GM12864 (cell line): ENCODE measurements around the gene SPOCK1.

Experiments
- DNase-seq: peaks from one replicate; pipeline ENCODE4 v3.0.0-alpha.2; 2011; ENCODE audit warnings: low read depth
- H3K4me3 ChIP-seq: 2 replicates; pipeline ENCODE4 v1.5.1; 2011; ENCODE audit warnings: mild to moderate bottlenecking, low read depth, low read length, control low read depth
- TF ChIP-seq, protein P1 (sequence below): IDR thresholded peaks from 2 replicates; pipeline ENCODE4 v1.5.1; 2011; ENCODE audit warnings: low read depth, mild to moderate bottlenecking, moderate library complexity, low read length, control low read depth, inconsistent platforms; ENCODE audit errors: missing control alignments

SPOCK1 gene

DNA sequence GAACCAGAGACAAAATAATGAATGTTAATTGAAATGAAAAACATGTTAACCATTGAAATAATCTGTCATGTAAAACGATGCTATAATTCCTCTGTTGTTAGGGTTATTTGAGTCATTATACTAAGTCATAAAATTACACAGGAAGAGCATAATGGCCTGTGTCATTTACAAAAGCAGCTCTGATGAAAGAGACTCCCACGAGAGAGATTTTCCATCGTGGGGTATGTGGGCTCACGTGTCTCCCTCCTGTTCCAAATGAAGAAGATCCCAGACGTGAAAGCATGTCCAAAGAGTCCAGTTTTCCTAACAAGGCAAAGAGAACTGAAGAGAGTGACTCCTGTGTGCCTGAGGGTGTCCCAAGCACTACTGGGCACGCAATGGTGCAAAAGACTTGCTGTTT is 379.8 kb downstream of the SPOCK1 start:
- TF ChIP-seq, protein P1, sequence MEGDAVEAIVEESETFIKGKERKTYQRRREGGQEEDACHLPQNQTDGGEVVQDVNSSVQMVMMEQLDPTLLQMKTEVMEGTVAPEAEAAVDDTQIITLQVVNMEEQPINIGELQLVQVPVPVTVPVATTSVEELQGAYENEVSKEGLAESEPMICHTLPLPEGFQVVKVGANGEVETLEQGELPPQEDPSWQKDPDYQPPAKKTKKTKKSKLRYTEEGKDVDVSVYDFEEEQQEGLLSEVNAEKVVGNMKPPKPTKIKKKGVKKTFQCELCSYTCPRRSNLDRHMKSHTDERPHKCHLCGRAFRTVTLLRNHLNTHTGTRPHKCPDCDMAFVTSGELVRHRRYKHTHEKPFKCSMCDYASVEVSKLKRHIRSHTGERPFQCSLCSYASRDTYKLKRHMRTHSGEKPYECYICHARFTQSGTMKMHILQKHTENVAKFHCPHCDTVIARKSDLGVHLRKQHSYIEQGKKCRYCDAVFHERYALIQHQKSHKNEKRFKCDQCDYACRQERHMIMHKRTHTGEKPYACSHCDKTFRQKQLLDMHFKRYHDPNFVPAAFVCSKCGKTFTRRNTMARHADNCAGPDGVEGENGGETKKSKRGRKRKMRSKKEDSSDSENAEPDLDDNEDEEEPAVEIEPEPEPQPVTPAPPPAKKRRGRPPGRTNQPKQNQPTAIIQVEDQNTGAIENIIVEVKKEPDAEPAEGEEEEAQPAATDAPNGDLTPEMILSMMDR, result no peak
- no peak for DNase-seq
- H3K4me3 ChIP-seq, result no peak overlapping the region

DNA sequence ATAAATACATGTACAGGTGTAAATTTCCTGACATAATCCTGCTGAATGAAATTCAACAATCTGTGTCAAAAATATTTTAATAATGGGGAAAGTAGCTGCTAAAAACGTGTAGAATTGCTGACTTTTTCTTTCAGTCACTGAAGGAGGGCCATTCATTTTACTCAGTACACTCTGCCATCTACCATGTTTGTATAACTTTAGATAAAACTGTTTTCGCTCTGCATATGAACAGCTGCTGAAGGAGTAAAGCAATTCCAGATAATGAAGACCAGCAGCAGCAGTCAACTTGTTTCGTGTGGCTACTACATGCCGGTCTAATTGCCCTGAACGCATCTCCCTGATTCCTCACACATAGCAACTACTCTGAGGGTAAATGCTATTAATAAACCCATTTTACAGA is 380.5 kb downstream of the SPOCK1 start:
- TF ChIP-seq, protein P1, result no peak
- DNase-seq, result no peak
- no peak overlapping the region for H3K4me3 ChIP-seq

DNA sequence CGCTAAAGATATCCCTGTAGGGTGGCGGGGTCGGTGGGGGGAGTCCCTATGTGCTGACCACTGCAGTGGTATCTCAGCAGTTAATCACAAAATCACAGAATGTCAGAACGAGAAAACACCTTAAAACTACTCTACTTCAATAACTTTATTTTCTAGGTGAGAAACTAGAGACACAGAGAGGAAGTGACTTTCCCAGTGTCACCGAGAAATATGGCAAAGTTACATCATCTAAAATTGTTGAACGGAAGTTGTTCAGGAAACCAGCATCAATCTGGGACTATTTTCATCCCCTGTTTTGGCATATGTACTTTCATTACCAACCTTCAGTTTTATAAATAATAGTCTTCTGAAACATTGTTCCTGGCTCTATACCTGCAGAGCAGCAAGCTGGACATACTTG is 384.0 kb downstream of the SPOCK1 start:
- TF ChIP-seq, protein P1, result no peak
- no peak for DNase-seq
- no peak overlapping the region for H3K4me3 ChIP-seq

DNA sequence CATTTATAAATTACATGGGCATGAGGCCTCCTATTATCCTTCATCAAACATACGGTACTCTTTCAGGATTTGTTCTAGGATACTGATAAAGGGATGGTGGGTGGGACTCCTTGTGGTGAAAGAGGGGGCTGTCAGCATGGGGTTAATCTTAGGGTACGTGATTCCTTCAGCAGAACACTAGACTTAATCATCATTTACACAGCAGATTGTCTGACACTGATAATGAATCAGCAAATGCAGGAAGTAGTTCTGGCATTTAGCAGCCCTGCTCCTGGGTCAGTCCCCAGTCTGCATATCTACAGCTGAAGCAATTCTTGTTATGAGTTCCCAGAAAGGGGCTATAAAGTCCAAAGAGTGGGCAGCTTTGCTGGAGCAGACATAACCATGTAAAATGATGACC is 384.6 kb downstream of the SPOCK1 start:
- no peak for DNase-seq
- TF ChIP-seq, protein P1, result no peak

DNA sequence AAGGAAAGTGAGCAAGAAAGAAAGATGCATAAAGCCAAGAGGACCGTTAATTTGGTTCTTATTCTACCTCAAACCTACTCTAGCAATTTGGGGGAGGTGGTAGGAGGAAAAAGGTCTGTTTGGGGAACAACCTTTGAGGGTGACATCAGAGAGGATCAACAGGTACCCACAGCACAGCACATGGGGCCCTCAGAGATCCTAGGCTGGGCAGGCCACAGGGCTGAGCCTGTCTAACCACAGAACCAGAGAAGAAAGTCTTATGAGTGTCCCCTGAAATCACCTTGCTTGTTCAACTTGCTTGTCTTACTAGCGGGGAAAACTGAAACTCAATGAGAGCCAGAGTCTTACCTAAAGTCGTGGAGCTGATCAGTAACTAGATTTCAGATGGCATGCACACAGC is 385.2 kb downstream of the SPOCK1 start:
- TF ChIP-seq, protein P1, result no peak
- no peak overlapping the region for H3K4me3 ChIP-seq
- no peak for DNase-seq

More for the DNA sequence above, 384.6 kb downstream of the SPOCK1 start:
- H3K4me3 ChIP-seq, result no peak overlapping the region

DNA sequence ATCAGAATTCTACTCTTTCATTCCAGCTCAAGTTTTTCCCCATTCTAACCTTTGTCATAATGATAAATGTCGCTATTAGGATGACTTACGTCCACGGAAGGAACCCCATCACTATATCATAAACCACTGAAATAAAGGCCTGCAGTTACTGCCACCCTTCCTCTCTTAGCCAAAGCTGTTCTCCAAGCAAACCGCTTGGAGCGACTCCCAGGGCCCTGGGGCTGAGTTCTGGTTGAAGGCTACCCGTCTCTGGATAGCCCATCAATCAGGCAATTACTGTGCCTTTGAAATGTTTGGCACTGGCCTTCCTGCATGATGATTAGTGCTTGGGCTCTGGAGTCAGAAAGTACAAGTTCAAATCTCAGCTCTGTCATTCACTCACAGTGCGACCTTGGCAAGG is 386.0 kb downstream of the SPOCK1 start:
- DNase-seq, result no peak
- no peak overlapping the region for H3K4me3 ChIP-seq
- TF ChIP-seq, protein P1, result no peak

DNA sequence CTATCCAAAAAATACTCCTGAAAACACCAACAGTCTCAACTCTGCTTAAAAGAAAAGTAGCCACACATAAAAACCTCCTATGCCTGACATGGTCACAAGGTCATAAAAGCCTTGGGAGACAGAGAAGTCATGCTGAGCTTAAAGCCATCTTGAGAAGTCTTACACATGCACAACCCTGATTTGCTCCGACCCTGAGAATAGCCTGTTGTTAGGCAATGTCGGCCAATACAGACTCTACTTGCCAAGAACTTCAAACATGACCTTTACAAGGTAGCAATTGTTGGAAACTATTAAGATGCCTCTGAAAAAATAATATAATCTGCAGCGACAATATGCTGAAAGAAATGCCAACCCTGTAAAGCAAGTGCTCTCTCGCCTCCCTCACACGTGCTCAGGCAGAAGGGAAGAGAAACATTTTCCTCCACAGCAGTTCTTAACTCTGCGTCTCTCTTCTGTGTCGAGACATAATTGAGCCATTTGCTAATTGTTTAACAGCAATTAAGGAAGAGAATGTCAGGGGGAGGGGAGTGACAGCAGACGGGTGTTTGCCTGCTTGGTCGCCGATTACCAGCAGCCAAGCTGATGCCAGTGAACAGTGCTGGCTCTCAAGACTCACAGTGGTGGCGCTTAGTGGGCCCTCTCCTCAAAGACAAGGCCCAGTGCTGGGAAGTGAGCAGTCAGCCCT is 393.6 kb downstream of the SPOCK1 start:
- TF ChIP-seq, protein P1, result no peak
- no peak for DNase-seq
- no peak overlapping the region for H3K4me3 ChIP-seq
